ENCODE results near the gene MOB3B.
A peak's percentile ranks its signal among the peaks of the same experiment; 100 is the strongest.

MOB3B gene

GRCh38 chr9:27344776-27345175, 184.8 kb downstream of the MOB3B start:
- DNase-seq (ENCODE audit: low read depth in 2 of 2), result no peak
- H3K4me3 ChIP-seq (replicated peaks in 1 of 2; ENCODE audit: low read depth in 2 of 2, low read length in 2 of 2), result no peak overlapping the region
- TF ChIP-seq CTCF (IDR thresholded peaks at IDR 0.05; ENCODE audit: low read depth, low read length), result no peak

- DNase-seq (ENCODE audit: low read depth in 2 of 2), result no peak
- H3K4me3 ChIP-seq (replicated peaks in 1 of 2; ENCODE audit: low read depth in 2 of 2, low read length in 2 of 2), result no peak overlapping the region
- no peak for TF ChIP-seq CTCF (IDR thresholded peaks at IDR 0.05; ENCODE audit: low read depth, low read length)
Observed at GRCh38 chr9:27341545-27342294, 187.9 kb downstream of the MOB3B start.

GRCh38 chr9:27340961-27341511, 188.6 kb downstream of the MOB3B start:
- TF ChIP-seq CTCF (IDR thresholded peaks at IDR 0.05; ENCODE audit: low read depth, low read length), result no peak
- DNase-seq (ENCODE audit: low read depth in 2 of 2), result peak in 1 of 2 donors; percentile 28
- no peak overlapping the region for H3K4me3 ChIP-seq (replicated peaks in 1 of 2; ENCODE audit: low read depth in 2 of 2, low read length in 2 of 2)

GRCh38 chr9:27340285-27340674, 189.3 kb downstream of the MOB3B start:
- no peak for TF ChIP-seq CTCF (IDR thresholded peaks at IDR 0.05; ENCODE audit: low read depth, low read length)
- no peak for DNase-seq (ENCODE audit: low read depth in 2 of 2)
- H3K4me3 ChIP-seq (replicated peaks in 1 of 2; ENCODE audit: low read depth in 2 of 2, low read length in 2 of 2), result no peak overlapping the region

- no peak for DNase-seq (ENCODE audit: low read depth in 2 of 2)
- no peak for TF ChIP-seq CTCF (IDR thresholded peaks at IDR 0.05; ENCODE audit: low read depth, low read length)
- no peak overlapping the region for H3K4me3 ChIP-seq (replicated peaks in 1 of 2; ENCODE audit: low read depth in 2 of 2, low read length in 2 of 2)
Observed at GRCh38 chr9:27339661-27340284, 189.8 kb downstream of the MOB3B start.

- H3K4me3 ChIP-seq (replicated peaks in 1 of 2; ENCODE audit: low read depth in 2 of 2, low read length in 2 of 2), result no peak overlapping the region
- no peak for DNase-seq (ENCODE audit: low read depth in 2 of 2)
- TF ChIP-seq CTCF (IDR thresholded peaks at IDR 0.05; ENCODE audit: low read depth, low read length), result no peak
Observed at GRCh38 chr9:27338527-27338903, 191.1 kb downstream of the MOB3B start.

All from cardiac fibroblast (primary cell).